GM18861 (cell line): ENCODE data around the gene RNF214.
"Not testable (repeated sequence)": the region's sequence is repeated elsewhere in the genome, so short reads cannot be mapped to it uniquely, and the experiment has no call there.

Experiments used
- ATAC-seq: cut with Tn5 transposase; IDR thresholded peaks from one replicate; pipeline ENCODE4 v1.9.1; 2021; ENCODE audit not compliant: unreplicated experiment

The RNF214 gene

GRCh38 chr11:117197516-117198456 is 34.7 kb upstream of the RNF214 start:
- no peak for ATAC-seq

DNA sequence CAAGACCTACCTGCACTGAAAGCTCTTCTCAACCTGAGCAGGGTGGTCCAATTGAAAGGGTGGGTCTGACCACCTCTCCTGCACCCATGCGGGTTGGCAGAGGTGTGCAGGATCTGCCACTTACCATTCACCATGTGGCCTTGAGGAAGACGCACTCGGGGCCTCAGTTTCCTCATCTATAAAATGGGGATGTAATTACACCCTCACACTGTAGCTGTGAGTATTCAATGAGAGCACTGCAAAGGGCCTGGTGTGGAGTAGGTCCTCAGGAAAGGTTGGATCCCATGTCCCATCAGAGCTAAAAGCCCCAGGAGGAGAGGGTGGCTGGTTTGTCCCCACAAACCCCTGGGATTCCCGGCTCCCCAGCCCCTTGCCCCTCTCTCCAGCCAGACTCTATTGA is 33.9 kb upstream of the RNF214 start:
- ATAC-seq, result no peak

DNA sequence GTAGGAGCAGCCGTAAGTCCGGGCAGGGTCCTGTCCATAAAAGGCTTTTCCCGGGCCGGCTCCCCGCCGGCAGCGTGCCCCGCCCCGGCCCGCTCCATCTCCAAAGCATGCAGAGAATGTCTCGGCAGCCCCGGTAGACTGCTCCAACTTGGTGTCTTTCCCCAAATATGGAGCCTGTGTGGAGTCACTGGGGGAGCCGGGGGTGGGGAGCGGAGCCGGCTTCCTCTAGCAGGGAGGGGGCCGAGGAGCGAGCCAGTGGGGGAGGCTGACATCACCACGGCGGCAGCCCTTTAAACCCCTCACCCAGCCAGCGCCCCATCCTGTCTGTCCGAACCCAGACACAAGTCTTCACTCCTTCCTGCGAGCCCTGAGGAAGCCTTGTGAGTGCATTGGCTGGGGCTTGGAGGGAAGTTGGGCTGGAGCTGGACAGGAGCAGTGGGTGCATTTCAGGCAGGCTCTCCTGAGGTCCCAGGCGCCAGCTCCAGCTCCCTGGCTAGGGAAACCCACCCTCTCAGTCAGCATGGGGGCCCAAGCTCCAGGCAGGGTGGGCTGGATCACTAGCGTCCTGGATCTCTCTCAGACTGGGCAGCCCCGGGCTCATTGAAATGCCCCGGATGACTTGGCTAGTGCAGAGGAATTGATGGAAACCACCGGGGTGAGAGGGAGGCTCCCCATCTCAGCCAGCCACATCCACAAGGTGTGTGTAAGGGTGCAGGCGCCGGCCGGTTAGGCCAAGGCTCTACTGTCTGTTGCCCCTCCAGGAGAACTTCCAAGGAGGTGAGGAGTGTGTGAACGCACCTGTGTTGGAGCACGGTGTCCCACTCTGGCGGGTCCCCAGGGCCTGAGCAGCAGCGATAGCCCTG is 33.2 kb upstream of the RNF214 start, which contains the start of gene TAGLN:
Gene TAGLN, plus strand, starts transcription at position 318 of the 863 bp plus-strand sequence. CDS start 3,644 bp downstream, outside the sequence.
- no peak for ATAC-seq

DNA sequence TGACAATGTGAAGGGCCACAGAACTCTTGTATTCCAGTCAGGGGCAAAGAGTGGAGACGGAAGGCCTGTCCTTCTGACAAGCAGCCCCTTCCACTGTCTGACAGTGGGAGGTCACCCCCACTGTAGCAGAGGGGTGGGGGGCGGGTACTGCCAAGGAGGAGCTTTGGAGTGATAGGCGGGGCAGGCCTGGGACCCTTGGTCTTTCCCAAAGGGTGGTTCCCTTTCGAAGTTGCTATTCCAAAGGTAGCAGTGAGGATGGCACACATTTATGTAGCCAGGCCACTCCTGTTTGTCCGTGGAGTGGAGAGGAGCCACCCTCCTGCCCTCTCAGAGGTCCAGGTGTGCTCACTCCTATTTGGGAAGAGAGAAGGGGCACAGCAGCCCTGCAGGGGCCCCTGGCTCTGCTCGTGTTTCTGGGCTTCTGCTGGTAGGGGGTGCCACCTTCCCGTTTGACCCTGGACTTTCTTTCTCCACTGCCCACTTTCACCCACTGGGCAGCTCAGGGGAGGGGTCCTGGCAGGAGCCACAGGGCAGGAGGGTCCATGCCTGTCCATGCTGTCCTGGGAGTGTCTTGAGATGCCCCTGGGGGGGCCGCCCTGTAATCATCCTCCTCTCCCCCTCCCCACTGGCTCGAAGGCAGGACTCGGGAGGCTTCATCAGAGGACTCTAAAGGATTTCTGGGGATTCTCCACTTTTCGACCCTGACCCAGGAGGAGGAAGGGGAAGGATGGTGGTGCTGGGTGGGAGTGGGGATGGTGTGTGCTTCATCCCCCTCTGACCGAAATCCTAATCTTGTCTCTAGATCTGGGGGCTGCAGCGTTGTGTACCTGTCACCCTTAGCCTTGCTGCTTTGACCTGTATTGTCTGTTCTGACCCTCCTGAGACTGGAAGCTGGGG is 32.3 kb upstream of the RNF214 start:
- ATAC-seq, result no peak

GRCh38 chr11:117200813-117201657 is 31.4 kb upstream of the RNF214 start:
- no peak for ATAC-seq

DNA sequence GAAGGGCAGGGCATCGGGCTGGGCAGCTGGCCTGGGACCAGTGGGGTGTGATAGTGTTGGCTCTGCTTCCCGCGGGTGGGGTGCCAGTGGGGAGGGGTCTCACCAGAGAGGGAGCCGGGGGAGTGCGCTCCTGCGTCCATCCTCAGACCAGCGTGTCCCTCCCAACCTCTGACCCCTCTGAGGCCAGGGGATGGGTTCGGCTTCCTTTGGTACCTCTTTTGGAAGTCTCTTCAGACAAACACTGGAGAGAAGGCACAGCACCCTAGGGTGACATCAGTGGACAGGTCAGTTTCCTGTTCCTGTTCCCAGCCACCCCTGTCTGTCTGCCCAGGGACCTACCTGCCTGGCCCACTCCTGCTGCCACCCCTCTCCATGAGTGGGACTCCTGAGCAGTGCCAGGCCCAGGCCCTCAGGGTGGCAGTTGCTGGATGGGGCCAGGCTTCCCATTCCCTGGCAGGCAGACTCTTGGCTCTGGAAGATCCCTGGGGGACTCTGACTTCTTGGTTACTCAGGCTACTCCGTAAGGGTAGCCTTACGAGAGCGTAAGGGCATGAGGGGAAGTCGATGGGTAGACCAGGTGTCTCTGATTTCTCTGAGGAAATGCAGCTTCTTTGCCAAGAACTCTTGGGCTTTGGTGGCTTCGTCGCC is 30.7 kb upstream of the RNF214 start:
- ATAC-seq, result no peak

DNA sequence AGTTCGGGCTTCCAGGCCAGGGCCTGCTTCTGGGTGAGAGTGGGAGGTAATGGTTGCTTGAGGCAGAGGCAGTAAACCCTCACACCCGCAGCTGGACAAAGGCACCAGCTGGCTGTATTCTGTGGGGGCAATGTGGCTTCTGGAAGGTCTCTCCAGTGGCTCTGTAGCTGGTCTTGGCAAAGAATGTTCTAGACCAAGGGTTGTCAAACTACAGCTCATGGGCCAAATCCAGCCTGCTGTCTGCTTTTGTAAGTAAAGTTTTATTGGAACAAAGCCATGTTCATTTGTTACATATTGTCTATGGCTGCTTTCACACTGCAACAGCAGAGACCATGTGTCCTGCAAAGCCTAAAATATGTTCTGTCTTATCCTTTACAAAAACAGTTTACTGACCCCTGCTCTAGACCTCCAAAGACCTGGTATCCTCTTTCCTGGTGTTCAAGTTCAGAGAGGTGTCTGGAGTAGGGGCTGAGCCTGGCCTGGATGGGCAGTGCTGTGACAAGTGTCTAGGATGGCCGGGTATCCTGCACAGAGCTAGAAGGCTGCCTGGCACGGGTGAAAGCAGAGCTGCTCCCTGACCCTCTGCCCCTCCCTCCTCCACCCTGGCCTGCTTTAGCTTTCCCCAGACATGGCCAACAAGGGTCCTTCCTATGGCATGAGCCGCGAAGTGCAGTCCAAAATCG is 29.9 kb upstream of the RNF214 start:
- no peak for ATAC-seq

- ATAC-seq, result no peak
Measured at GRCh38 chr11:117203069-117203407, 29.4 kb upstream of the RNF214 start.

DNA sequence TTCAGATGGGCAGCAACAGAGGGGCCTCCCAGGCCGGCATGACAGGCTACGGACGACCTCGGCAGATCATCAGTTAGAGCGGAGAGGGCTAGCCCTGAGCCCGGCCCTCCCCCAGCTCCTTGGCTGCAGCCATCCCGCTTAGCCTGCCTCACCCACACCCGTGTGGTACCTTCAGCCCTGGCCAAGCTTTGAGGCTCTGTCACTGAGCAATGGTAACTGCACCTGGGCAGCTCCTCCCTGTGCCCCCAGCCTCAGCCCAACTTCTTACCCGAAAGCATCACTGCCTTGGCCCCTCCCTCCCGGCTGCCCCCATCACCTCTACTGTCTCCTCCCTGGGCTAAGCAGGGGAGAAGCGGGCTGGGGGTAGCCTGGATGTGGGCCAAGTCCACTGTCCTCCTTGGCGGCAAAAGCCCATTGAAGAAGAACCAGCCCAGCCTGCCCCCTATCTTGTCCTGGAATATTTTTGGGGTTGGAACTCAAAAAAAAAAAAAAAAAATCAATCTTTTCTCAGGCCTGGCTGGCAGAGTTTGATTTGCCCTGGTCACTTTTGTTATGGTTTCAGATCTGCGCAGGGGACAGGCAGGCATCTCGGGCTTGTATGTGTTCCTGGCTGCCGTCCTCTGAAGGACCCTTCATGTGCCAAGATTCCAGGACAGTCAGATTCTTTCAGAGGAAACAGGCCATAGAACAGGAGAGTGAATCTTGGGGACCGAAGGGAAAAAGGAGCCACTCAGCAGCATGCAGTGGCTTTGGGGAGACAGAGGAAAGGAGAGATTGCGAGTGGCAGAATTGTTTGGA is 28.0 kb upstream of the RNF214 start:
- no peak for ATAC-seq

- ATAC-seq, result no peak
Measured at GRCh38 chr11:117205211-117205818, 27.2 kb upstream of the RNF214 start.

DNA sequence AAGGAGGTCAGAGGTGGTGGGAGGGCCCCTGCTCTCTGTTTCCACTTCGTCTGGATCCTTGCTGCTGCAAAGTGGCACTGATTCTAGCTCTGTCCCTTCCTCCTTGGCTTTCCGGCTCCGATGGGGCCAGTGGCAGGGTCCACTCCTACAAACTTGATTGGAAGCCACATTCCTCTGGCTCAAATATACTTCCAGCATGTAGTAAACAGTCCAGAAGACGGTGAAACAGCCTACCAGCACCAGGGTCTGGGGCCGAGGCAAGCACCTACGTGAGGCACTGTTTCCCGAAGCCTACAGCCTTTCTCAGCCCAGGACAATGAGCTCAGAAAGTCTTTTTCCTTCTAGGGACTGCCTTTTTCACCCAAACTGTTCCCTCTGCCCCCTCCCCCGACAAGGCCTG is 26.4 kb upstream of the RNF214 start:
- ATAC-seq, result not testable (repeated sequence)

GRCh38 chr11:117206859-117207258 is 25.6 kb upstream of the RNF214 start:
- ATAC-seq, result not testable (repeated sequence)

- ATAC-seq, result not testable (repeated sequence)
Measured at GRCh38 chr11:117207481-117207880, 25.0 kb upstream of the RNF214 start.

- not testable (repeated sequence) for ATAC-seq
Measured at GRCh38 chr11:117208710-117209109, 23.8 kb upstream of the RNF214 start.

- ATAC-seq, result not testable (repeated sequence)
Measured at GRCh38 chr11:117209351-117210125, 22.9 kb upstream of the RNF214 start.

DNA sequence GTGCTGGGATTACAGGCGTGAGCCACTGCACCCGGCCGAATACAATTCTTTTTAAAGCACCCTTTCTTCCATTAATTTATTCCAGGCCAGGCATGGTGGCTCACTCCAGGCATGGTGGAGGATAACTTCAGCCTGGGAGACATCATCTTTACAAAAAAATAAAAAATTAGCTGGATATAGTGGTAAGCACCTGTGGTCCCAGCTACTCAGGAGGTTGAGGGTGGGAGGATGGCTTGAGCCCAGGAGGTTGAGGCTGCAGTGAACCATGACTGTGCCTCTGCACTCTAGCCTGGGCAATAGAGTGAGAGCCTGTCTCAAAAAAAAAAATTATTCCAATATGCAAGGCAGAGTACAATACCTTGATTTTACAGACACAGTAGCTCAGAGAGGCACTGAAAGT is 21.9 kb upstream of the RNF214 start:
- ATAC-seq, result no peak
